Natural killer cell (primary cell): ENCODE results near the gene FERMT3. TPM values are rescaled to one million over a fixed set of nuclear protein-coding genes. Genes with fewer than 3 reads are reported as not detected.

Experiments used
- ATAC-seq, 3 donors: fragments of 150-1000 bp in 2 of 3; fragments of 200-7000 bp in 1 of 3; cut with Tn5 transposase; 1 replicate in 1 of 3; 2 replicates in 2 of 3; pipeline ENCODE4 v1.10.0; 2021; ENCODE audit warnings: mild to moderate bottlenecking in 2 of 3, moderate library complexity in 2 of 3
- DNase-seq, 2 donors: peaks; one replicate each; pipeline versions ENCODE4 v3.0.0 to v3.0.0-alpha.2; 2013 to 2021; ENCODE audit warnings: mixed read lengths in 1 of 2
- H3K27ac ChIP-seq: one replicate; pipeline ENCODE4 v1.5.1; 2013; ENCODE audit warnings: mild to moderate bottlenecking, low read length
- H3K27me3 ChIP-seq: one replicate; pipeline ENCODE4 v1.6.1; 2013; ENCODE audit warnings: low read length; ENCODE audit not compliant: control insufficient read depth, insufficient read depth
- H3K36me3 ChIP-seq: one replicate; pipeline ENCODE4 v1.6.1; 2013; ENCODE audit warnings: low read length; ENCODE audit not compliant: control insufficient read depth, insufficient read depth
- H3K4me1 ChIP-seq: one replicate; pipeline ENCODE4 v1.6.1; 2013; ENCODE audit warnings: low read length; ENCODE audit not compliant: control insufficient read depth, insufficient read depth
- H3K4me3 ChIP-seq: one replicate; pipeline ENCODE4 v1.5.1; 2013; ENCODE audit warnings: low read length
- H3K9me3 ChIP-seq: one replicate; pipeline ENCODE4 v1.6.1; 2013; ENCODE audit warnings: low read length; ENCODE audit not compliant: control insufficient read depth, insufficient read depth
- H3K27ac Mint-ChIP-seq, 2 donors: one replicate each; pipeline ENCODE4 v1.8.0; 2022; ENCODE audit warnings: mild to moderate bottlenecking in 2 of 2, mixed read lengths in 2 of 2, moderate library complexity in 1 of 2
- H3K27me3 Mint-ChIP-seq, 2 donors: one replicate each; pipeline ENCODE4 v1.8.0; 2022; ENCODE audit warnings: low read depth in 2 of 2, mixed read lengths in 2 of 2
- H3K36me3 Mint-ChIP-seq: one replicate; pipeline ENCODE4 v1.8.0; 2022; ENCODE audit warnings: mixed read lengths
- H3K4me1 Mint-ChIP-seq, 2 donors: one replicate each; pipeline ENCODE4 v1.8.0; 2022; ENCODE audit warnings: mixed read lengths in 2 of 2
- H3K4me3 Mint-ChIP-seq: one replicate; pipeline ENCODE4 v1.8.0; 2022; ENCODE audit warnings: mild to moderate bottlenecking, moderate library complexity, mixed read lengths
- H3K9me3 Mint-ChIP-seq, 2 donors: one replicate each; pipeline ENCODE4 v1.8.0; 2022; ENCODE audit warnings: mixed read lengths in 2 of 2
- CTCF ChIP-seq: fragments of 200-600 bp; IDR thresholded peaks from one replicate; pipeline ENCODE4 v1.8.0; 2022; ENCODE audit warnings: antibody characterized with exemption
- WGBS: methylation state at CpG from one replicate; pipeline ENCODE4 v1.1.7; 2013; ENCODE audit warnings: missing lambda C conversion rate; ENCODE audit not compliant: insufficient coverage; 5-methylcytosine and 5-hydroxymethylcytosine counted together
- intact Hi-C: fragments of 100-400 bp; cut with micrococcal nuclease; formaldehyde crosslinking; loops from one replicate; pipeline ENCODE4 v1.14.2; 2022
- total RNA-seq, 4 donors: library from RNA; stranded (reverse); fragments of 120-200 nt in 1 of 4; gene quantifications; one replicate each; pipeline versions ENCODE4 v1.2.3 to v1.2.4, GENCODE V29; 2013 to 2022

FERMT3 gene
- total RNA-seq, 3 donors from 2014 or later (not counting 1 experiment from before 2014, with no cell fraction given) = 194 to 202 (median 196) TPM

DNA sequence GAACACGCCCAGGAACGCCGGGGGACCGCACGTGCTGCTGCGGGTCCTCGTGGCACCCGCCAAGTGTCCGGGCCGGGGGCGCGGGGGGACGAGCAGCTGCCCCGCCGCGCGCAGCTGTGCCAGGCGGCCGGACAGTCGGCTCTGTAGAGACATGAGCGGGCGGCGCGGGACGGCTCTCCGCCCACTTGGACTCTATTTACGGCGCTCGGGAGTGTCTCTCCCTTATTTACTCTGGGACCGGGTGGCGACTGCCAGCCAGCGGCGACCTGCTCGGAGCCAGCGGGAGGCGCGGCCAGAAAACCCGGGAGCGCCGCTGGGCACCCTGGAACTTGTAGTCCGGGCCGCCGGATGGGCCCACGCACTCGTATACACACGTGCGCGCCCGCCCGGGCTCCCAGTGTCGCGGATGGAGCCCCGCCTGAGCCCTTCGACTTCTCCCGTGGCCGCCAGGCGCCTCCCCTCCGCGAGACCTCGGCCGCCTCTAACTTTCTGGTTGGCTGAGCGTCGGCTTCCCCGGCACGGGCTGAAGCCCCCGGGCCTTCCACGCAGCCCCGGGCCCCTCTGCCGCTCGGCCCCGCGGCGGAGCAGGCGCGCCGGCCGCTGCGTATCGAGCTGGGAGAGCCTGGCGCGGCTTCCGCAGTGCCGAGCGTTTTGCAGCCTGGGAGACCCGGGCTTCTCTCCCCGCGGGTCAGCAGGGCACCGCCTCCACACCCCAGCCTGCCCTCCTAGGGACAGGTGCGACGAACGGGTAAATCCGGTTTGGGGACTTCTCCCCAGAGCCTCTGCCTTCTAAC lies 40.5 kb upstream of the FERMT3 start, which contains the start of gene MACROD1:
Gene MACROD1, minus strand, starts transcription at position 272 of the 794 bp plus-strand sequence. Its CDS starts 119 bp downstream, at position 153.
- intact Hi-C loops = no loop called here
- ATAC-seq (peak; percentile 85 to 96 (median 95)), DNase-seq (peak; percentile 50 to 86)
- Histone ChIP-seq H3K27ac (no peak within 1 kb of the TSS), H3K9me3 (no peaks in the 10 kb centered on the region), H3K4me1 (peaks cover 15% of the 10 kb centered on the region), H3K36me3 (no peaks in the 10 kb centered on the region), H3K4me3 (peak within 1 kb of the TSS; percentile 63), H3K27me3 (no peaks in the 10 kb centered on the region)
- Mint-ChIP-seq H3K27ac (peak within 1 kb of the TSS in 1 of 2 donors; percentile 58), H3K36me3 (no peaks in the 10 kb centered on the region), H3K4me3 (peak within 1 kb of the TSS; percentile 92), H3K9me3 (no peaks in the 10 kb centered on the region), H3K27me3 (no peaks in the 10 kb centered on the region), H3K4me1 (peaks cover 0 to 7% of the 10 kb centered on the region in 2 donors)
- TF ChIP-seq CTCF = no peak
- WGBS = under 1% methylated on average over 92 of the region's 92 CpGs

- no peak overlapping the region for H3K27ac ChIP-seq
- no peak for TF ChIP-seq CTCF
- intact Hi-C loops = no loop called here
- Mint-ChIP-seq H3K9me3 (no peaks in the 10 kb centered on the region), H3K36me3 (no peaks in the 10 kb centered on the region), H3K4me1 (no peaks in the 10 kb centered on the region), H3K4me3 (no peak overlapping the region), H3K27ac (no peak overlapping the region), H3K27me3 (no peaks in the 10 kb centered on the region)
- no peak for DNase-seq
- no peaks in the 10 kb centered on the region for H3K9me3 ChIP-seq
- no peaks in the 10 kb centered on the region for H3K36me3 ChIP-seq
- no peak overlapping the region for H3K4me3 ChIP-seq
- peaks cover 7% of the 10 kb centered on the region for H3K4me1 ChIP-seq
- ATAC-seq = no peak
- 100% methylated on average over 2 of the region's 4 CpGs for WGBS
- no peaks in the 10 kb centered on the region for H3K27me3 ChIP-seq
Observed at GRCh38 chr11:64170419-64170818, 36.1 kb upstream of the FERMT3 start.

- H3K27ac ChIP-seq = no peak overlapping the region
- Mint-ChIP-seq H3K9me3 (no peaks in the 10 kb centered on the region), H3K27me3 (no peaks in the 10 kb centered on the region), H3K4me1 (peaks cover 0 to 4% of the 10 kb centered on the region in 2 donors), H3K27ac (no peak overlapping the region), H3K4me3 (no peak overlapping the region), H3K36me3 (no peaks in the 10 kb centered on the region)
- no peaks in the 10 kb centered on the region for H3K4me1 ChIP-seq
- no peak overlapping the region for H3K4me3 ChIP-seq
- no peaks in the 10 kb centered on the region for H3K36me3 ChIP-seq
- intact Hi-C loops = no loop called here
- no peak for DNase-seq
- TF ChIP-seq CTCF = no peak
- 93% methylated on average over 4 of the region's 4 CpGs for WGBS
- no peaks in the 10 kb centered on the region for H3K27me3 ChIP-seq
- no peaks in the 10 kb centered on the region for H3K9me3 ChIP-seq
- ATAC-seq = no peak
Observed at GRCh38 chr11:64173616-64174355, 32.7 kb upstream of the FERMT3 start.
